Measurements from ENCODE around the gene LHX5. TPM values are rescaled to one million over a fixed set of nuclear protein-coding genes. Genes with fewer than 3 reads are reported as not detected.

LHX5 gene
- total RNA-seq, 1 donor from 2014 or later = not detected

DNA sequence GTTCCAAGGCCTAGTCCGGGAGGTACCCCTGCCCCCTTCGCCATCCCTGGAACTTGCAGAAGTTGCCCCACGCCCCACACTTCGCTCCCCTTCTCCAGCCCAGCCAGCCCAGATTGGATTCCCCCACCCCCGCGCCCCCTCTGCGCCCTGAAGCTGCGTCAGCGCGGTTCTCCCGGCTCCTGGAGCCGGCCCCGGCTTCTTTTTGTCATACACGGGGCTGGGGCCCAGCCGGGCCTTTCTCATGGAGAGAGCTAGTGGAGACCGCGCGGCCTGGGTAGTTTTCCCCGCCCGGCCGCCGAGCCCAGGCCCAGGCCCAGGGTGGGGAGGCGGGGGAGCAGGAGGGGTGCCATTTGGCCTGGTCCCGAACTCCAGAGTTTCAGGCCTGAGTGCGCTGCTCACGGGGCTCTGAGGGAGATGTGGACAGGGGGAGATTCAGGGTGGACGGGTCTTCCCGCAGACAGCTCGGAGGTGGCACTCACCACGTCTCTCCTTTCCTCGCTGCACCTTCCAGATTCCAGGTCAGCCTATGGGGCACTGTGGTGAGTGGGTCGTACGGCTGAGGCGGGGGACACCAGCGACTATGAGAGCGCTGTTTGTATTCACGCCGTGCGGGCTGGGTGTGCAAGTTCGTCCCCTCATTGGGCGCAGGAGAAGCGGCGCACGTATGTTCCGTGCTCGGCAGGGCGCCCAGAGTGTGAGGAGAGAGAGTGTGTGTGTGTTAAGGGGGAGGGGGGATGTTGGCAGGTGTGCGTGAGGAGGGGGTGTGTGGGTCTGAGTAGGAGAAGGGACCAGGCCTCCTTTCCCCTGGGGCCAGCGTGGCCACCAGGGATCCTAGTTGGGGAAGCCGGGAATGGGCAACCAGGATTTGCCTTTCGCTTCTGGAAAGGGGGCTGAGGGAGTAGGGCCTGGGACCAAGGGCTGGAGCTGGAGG is 785 bp upstream of the LHX5 start:
- H3K4me1 ChIP-seq (ENCODE audit: control insufficient read depth in 3 of 3, insufficient read depth in 3 of 3, low read length in 3 of 3) = peaks cover 3 to 9% (median 3%) of the 10 kb centered on the region in 3 donors
- no peaks in the 10 kb centered on the region for H3K36me3 ChIP-seq (ENCODE audit: control insufficient read depth in 3 of 3, insufficient read depth in 3 of 3, low read length in 3 of 3)
- peaks cover 81 to 89% (median 81%) of the 10 kb centered on the region in 3 donors for H3K27me3 ChIP-seq (ENCODE audit: control insufficient read depth in 3 of 3, insufficient read depth in 3 of 3, low read length in 3 of 3)
- no peak overlapping the region for H3K27ac ChIP-seq (ENCODE audit: low read depth, low read length)
- no peaks in the 10 kb centered on the region for H3K9me3 ChIP-seq (ENCODE audit: control insufficient read depth in 3 of 3, low read length in 3 of 3)
- no peak overlapping the region for H3K9ac ChIP-seq (ENCODE audit: low read depth in 1 of 3, low read length in 3 of 3)
- no peak overlapping the region for H3K4me3 ChIP-seq (ENCODE audit: low read length in 3 of 3)

DNA sequence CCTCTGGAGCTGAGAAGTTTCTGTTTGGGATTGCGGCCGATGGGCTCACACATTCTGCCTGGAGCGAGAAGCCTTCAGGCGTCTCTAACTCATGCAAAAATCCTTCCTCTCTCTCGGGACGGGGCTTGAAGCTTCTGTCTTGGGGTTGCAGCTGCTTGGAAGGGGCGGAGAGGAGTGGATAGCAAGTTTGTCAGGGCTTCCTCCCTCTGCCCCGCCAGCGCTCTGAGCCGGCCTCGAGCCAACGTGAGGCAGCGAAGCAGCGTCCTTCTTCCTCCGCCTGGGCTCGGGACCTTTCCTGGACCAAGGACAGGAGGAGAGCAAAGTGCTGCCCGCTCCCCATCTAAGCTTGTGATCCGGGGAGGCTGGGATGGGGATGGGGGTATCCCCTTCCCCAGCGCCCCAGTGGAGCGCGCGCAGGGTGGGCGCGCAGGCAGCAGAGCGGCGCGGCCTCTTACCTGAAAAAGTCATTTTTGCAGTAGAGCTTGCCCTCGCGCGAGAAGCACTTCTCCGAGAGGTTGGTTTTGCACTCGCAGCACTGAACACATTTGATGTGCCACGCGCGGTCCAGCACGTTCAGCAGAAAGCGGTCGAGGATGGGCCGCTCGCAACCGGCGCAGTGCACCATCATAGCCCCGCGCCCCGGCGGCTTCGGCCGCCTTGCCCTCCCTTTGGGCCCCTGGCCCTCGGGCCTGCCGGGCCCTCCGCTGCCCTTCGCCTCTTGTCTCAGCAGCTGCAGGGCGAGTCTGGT is 626 bp downstream of the LHX5 start:
- Histone ChIP-seq H3K9ac (ENCODE audit: low read depth in 1 of 3, low read length in 3 of 3) (no peak overlapping the region), H3K27me3 (ENCODE audit: control insufficient read depth in 3 of 3, insufficient read depth in 3 of 3, low read length in 3 of 3) (peaks cover 91 to 96% (median 91%) of the 10 kb centered on the region in 3 donors)

GRCh38 chr12:113469949-113470743 is 1.5 kb downstream of the LHX5 start:
- Histone ChIP-seq H3K4me1 (ENCODE audit: control insufficient read depth in 3 of 3, insufficient read depth in 3 of 3, low read length in 3 of 3) (peaks cover 9 to 19% (median 13%) of the 10 kb centered on the region in 3 donors), H3K4me3 (ENCODE audit: low read length in 3 of 3) (no peak overlapping the region), H3K27ac (ENCODE audit: low read depth, low read length) (no peak overlapping the region), H3K9ac (ENCODE audit: low read depth in 1 of 3, low read length in 3 of 3) (no peak overlapping the region), H3K9me3 (ENCODE audit: control insufficient read depth in 3 of 3, low read length in 3 of 3) (no peaks in the 10 kb centered on the region), H3K27me3 (ENCODE audit: control insufficient read depth in 3 of 3, insufficient read depth in 3 of 3, low read length in 3 of 3) (peaks cover 94 to 97% (median 94%) of the 10 kb centered on the region in 3 donors), H3K36me3 (ENCODE audit: control insufficient read depth in 3 of 3, insufficient read depth in 3 of 3, low read length in 3 of 3) (no peaks in the 10 kb centered on the region)

More for the DNA sequence above, 626 bp downstream of the LHX5 start:
- Histone ChIP-seq H3K9me3 (ENCODE audit: control insufficient read depth in 3 of 3, low read length in 3 of 3) (no peaks in the 10 kb centered on the region), H3K27ac (ENCODE audit: low read depth, low read length) (no peak overlapping the region), H3K4me3 (ENCODE audit: low read length in 3 of 3) (no peak overlapping the region), H3K36me3 (ENCODE audit: control insufficient read depth in 3 of 3, insufficient read depth in 3 of 3, low read length in 3 of 3) (no peaks in the 10 kb centered on the region), H3K4me1 (ENCODE audit: control insufficient read depth in 3 of 3, insufficient read depth in 3 of 3, low read length in 3 of 3) (peaks cover 7 to 17% (median 13%) of the 10 kb centered on the region in 3 donors)

- H3K4me1 ChIP-seq (ENCODE audit: control insufficient read depth in 3 of 3, insufficient read depth in 3 of 3, low read length in 3 of 3) = peaks cover 14 to 25% (median 17%) of the 10 kb centered on the region in 3 donors
- H3K36me3 ChIP-seq (ENCODE audit: control insufficient read depth in 3 of 3, insufficient read depth in 3 of 3, low read length in 3 of 3) = no peaks in the 10 kb centered on the region
- H3K27me3 ChIP-seq (ENCODE audit: control insufficient read depth in 3 of 3, insufficient read depth in 3 of 3, low read length in 3 of 3) = peaks cover 92 to 97% (median 94%) of the 10 kb centered on the region in 3 donors
- H3K9ac ChIP-seq (ENCODE audit: low read depth in 1 of 3, low read length in 3 of 3) = no peak overlapping the region
- no peaks in the 10 kb centered on the region for H3K9me3 ChIP-seq (ENCODE audit: control insufficient read depth in 3 of 3, low read length in 3 of 3)
- no peak overlapping the region for H3K27ac ChIP-seq (ENCODE audit: low read depth, low read length)
- no peak overlapping the region for H3K4me3 ChIP-seq (ENCODE audit: low read length in 3 of 3)
Observed at GRCh38 chr12:113469224-113469948, 2.3 kb downstream of the LHX5 start.

- Histone ChIP-seq H3K36me3 (ENCODE audit: control insufficient read depth in 3 of 3, insufficient read depth in 3 of 3, low read length in 3 of 3) (no peaks in the 10 kb centered on the region), H3K9ac (ENCODE audit: low read depth in 1 of 3, low read length in 3 of 3) (no peak overlapping the region), H3K9me3 (ENCODE audit: control insufficient read depth in 3 of 3, low read length in 3 of 3) (no peaks in the 10 kb centered on the region), H3K27ac (ENCODE audit: low read depth, low read length) (no peak overlapping the region), H3K27me3 (ENCODE audit: control insufficient read depth in 3 of 3, insufficient read depth in 3 of 3, low read length in 3 of 3) (peaks cover 92 to 97% (median 94%) of the 10 kb centered on the region in 3 donors), H3K4me3 (ENCODE audit: low read length in 3 of 3) (no peak overlapping the region), H3K4me1 (ENCODE audit: control insufficient read depth in 3 of 3, insufficient read depth in 3 of 3, low read length in 3 of 3) (peaks cover 22 to 32% (median 25%) of the 10 kb centered on the region in 3 donors)
Observed at GRCh38 chr12:113468365-113469223, 3.1 kb downstream of the LHX5 start.

DNA sequence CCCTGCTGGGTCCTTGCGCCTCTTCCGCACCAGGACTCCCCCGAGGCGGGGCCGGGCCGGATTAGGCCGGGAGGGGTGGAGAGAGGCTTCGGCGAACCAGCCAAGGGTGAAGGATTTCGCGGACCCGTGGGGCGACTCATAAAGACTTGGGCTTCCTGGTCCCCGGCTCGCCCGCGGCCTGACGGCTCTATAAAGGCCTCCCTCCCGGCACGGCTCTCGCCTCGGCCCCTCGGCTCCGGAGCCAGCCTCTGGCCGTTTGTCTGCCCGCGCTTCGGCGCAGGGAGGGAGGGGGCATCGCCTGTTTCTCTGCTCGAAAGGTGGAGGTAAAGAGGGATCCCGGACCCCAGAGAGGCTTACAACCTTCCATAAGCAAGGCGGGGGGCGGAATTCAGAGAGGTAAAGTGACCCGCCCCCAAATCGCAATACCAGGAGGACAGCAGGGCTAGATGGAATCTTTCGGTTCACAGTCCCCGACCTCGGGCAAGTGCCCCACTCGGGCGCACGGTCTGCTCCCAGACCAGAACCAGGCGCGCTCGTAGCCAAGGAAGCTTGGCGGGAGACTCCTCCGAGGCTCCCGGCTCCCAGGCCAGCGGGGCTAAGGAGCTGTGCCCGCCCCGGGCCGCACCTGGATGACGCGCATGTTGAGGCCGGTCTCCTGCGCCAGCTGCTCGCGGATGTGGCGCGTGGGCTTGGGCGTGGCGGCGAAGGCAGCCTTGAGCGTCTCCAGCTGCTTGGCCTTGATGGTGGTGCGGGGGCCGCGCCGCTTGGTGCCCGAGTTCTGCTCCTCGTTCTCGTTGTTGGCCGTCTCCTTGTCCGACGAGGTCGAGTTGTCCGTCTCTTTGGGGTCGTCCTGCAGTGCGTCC is 3.9 kb downstream of the LHX5 start:
- Histone ChIP-seq H3K36me3 (ENCODE audit: control insufficient read depth in 3 of 3, insufficient read depth in 3 of 3, low read length in 3 of 3) (no peaks in the 10 kb centered on the region), H3K4me3 (ENCODE audit: low read length in 3 of 3) (peak overlapping the region; percentile 14 to 35 (median 26)), H3K9ac (ENCODE audit: low read depth in 1 of 3, low read length in 3 of 3) (no peak overlapping the region), H3K9me3 (ENCODE audit: control insufficient read depth in 3 of 3, low read length in 3 of 3) (no peaks in the 10 kb centered on the region), H3K4me1 (ENCODE audit: control insufficient read depth in 3 of 3, insufficient read depth in 3 of 3, low read length in 3 of 3) (peaks cover 28 to 37% (median 29%) of the 10 kb centered on the region in 3 donors), H3K27ac (ENCODE audit: low read depth, low read length) (no peak overlapping the region), H3K27me3 (ENCODE audit: control insufficient read depth in 3 of 3, insufficient read depth in 3 of 3, low read length in 3 of 3) (peaks cover 92 to 97% (median 96%) of the 10 kb centered on the region in 3 donors)

- H3K27ac ChIP-seq (ENCODE audit: low read depth, low read length) = no peak overlapping the region
- H3K4me1 ChIP-seq (ENCODE audit: control insufficient read depth in 3 of 3, insufficient read depth in 3 of 3, low read length in 3 of 3) = peaks cover 28 to 37% (median 32%) of the 10 kb centered on the region in 3 donors
- H3K36me3 ChIP-seq (ENCODE audit: control insufficient read depth in 3 of 3, insufficient read depth in 3 of 3, low read length in 3 of 3) = no peaks in the 10 kb centered on the region
- H3K9ac ChIP-seq (ENCODE audit: low read depth in 1 of 3, low read length in 3 of 3) = no peak overlapping the region
- H3K27me3 ChIP-seq (ENCODE audit: control insufficient read depth in 3 of 3, insufficient read depth in 3 of 3, low read length in 3 of 3) = peaks cover 93 to 98% (median 93%) of the 10 kb centered on the region in 3 donors
- peak overlapping the region; percentile 14 to 35 (median 26) for H3K4me3 ChIP-seq (ENCODE audit: low read length in 3 of 3)
- H3K9me3 ChIP-seq (ENCODE audit: control insufficient read depth in 3 of 3, low read length in 3 of 3) = no peaks in the 10 kb centered on the region
Observed at GRCh38 chr12:113467142-113467501, 4.5 kb downstream of the LHX5 start.
